H1 (cell line): Measurements from ENCODE around the gene ZFR.

ENCODE experiments used
- SRF ChIP-seq: IDR thresholded peaks from 2 replicates; pipeline ENCODE4 v1.6.1; 2011; ENCODE audit warnings: mild to moderate bottlenecking, low read depth, low read length, moderate library complexity
- TF ChIP-seq, protein P1 (sequence below): IDR thresholded peaks from 2 replicates; pipeline ENCODE4 v1.6.1; 2011; ENCODE audit warnings: low read length, improper control_type of control experiment
- TF ChIP-seq, protein P2 (sequence below), 3 experiments: IDR thresholded peaks; 1 replicate in 2 of 3; 2 replicates in 1 of 3; pipeline versions ENCODE4 v1.5.1 to v1.6.1; 2011; ENCODE audit warnings: low read length in 3 of 3, mild to moderate bottlenecking in 3 of 3, inconsistent platforms in 2 of 3, low read depth in 1 of 3, moderate library complexity in 1 of 3; ENCODE audit not compliant: insufficient read depth in 1 of 3; ENCODE audit errors: control extremely low read depth in 1 of 3

DNA sequence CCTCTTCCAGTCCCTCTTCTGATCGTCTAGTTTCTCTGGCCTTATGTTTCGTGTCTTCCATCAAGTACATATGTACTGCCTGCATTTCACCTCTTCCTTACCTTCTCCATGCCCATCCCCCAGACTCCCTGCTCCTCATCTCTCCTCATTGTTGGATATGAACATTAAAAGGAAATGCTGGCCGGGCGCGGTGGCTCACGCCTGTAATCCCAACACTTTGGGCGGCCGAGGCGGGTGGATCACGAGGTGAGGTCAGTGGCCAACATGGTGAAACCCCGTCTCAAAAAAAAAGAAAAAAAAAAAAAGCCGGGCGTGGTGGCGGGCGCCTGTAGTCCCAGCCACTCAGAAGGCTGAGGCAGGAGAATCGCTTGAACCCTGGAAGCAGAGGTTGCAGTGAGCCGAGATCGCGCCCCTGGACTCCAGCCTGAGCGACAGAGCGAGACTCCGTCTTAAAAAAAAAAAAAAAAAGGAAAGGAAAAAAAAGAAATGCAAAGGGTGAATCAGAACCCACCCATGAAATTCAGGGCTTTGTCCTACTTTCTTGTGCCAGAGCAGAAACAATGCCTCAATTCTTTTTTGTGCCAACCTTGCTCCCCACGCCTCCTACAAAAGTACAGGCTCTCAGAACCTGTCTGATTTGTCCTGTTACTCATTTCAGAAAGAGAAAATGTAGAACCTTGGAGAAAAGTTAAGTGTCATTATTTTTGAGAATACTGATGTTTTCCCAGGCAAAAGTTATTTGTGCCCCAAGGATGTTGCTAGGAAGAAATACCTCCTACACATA, 1.5 kb upstream of the ZFR start:
- TF ChIP-seq, protein P1, sequence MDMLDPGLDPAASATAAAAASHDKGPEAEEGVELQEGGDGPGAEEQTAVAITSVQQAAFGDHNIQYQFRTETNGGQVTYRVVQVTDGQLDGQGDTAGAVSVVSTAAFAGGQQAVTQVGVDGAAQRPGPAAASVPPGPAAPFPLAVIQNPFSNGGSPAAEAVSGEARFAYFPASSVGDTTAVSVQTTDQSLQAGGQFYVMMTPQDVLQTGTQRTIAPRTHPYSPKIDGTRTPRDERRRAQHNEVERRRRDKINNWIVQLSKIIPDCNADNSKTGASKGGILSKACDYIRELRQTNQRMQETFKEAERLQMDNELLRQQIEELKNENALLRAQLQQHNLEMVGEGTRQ: no peak
- TF ChIP-seq SRF: no peak
- TF ChIP-seq, protein P2, sequence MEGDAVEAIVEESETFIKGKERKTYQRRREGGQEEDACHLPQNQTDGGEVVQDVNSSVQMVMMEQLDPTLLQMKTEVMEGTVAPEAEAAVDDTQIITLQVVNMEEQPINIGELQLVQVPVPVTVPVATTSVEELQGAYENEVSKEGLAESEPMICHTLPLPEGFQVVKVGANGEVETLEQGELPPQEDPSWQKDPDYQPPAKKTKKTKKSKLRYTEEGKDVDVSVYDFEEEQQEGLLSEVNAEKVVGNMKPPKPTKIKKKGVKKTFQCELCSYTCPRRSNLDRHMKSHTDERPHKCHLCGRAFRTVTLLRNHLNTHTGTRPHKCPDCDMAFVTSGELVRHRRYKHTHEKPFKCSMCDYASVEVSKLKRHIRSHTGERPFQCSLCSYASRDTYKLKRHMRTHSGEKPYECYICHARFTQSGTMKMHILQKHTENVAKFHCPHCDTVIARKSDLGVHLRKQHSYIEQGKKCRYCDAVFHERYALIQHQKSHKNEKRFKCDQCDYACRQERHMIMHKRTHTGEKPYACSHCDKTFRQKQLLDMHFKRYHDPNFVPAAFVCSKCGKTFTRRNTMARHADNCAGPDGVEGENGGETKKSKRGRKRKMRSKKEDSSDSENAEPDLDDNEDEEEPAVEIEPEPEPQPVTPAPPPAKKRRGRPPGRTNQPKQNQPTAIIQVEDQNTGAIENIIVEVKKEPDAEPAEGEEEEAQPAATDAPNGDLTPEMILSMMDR (IDR thresholded peaks at IDR 0.05; ENCODE audit: control extremely low read depth in 1 of 3, insufficient read depth in 1 of 3, low read depth in 1 of 3, low read length in 3 of 3): no peak
